ENCODE results near the gene SLC4A2. TPM values are rescaled to one million over a fixed set of nuclear protein-coding genes. Genes with fewer than 3 reads are reported as not detected.
A peak's percentile ranks its signal among the peaks of the same experiment; 100 is the strongest.

The SLC4A2 gene
- total and polyA plus RNA-seq, 4 donors = 27.5 to 98.8 (median 72.6) TPM

DNA sequence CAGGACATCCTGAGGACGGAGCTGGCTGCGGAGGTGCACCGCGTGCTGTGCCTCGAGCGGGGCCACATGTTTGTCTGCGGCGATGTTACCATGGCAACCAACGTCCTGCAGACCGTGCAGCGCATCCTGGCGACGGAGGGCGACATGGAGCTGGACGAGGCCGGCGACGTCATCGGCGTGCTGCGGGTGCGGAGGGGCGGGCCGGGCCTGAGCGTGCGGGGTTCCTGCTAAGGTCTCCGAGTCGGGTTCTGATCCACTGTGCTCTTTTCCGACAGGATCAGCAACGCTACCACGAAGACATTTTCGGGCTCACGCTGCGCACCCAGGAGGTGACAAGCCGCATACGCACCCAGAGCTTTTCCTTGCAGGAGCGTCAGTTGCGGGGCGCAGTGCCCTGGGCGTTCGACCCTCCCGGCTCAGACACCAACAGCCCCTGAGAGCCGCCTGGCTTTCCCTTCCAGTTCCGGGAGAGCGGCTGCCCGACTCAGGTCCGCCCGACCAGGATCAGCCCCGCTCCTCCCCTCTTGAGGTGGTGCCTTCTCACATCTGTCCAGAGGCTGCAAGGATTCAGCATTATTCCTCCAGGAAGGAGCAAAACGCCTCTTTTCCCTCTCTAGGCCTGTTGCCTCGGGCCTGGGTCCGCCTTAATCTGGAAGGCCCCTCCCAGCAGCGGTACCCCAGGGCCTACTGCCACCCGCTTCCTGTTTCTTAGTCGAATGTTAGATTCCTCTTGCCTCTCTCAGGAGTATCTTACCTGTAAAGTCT, 45.5 kb upstream of the SLC4A2 start:
- Histone ChIP-seq H3K27ac (ENCODE audit: low read depth in 1 of 2, low read length in 2 of 2) (peak overlapping the region in 1 of 2 donors; percentile 2), H3K4me3 (ENCODE audit: low read depth in 1 of 3, low read length in 3 of 3) (no peak overlapping the region), H3K36me3 (ENCODE audit: control insufficient read depth in 4 of 4, insufficient read depth in 3 of 4, low read depth in 1 of 4, low read length in 3 of 4) (no peaks in the 10 kb centered on the region), H3K9me3 (ENCODE audit: control insufficient read depth in 4 of 4, low read length in 3 of 4) (no peaks in the 10 kb centered on the region), H3K9ac (ENCODE audit: low read depth in 1 of 2, low read length in 2 of 2) (no peak overlapping the region), H3K4me1 (ENCODE audit: control insufficient read depth in 4 of 4, insufficient read depth in 4 of 4, low read length in 3 of 4) (peaks cover 5 to 28% (median 13%) of the 10 kb centered on the region in 4 donors), H3K27me3 (ENCODE audit: control insufficient read depth in 4 of 4, insufficient read depth in 4 of 4, low read length in 3 of 4) (peaks cover 0 to 4% (median under 1%) of the 10 kb centered on the region in 4 donors)
- 26% methylated on average over 55 of the region's 55 CpGs for WGBS
- peak; percentile 58 for DNase-seq (ENCODE audit: low spot score)
- TF ChIP-seq HNF4G (IDR thresholded peaks at IDR 0.05) (no peak), TAF1 (conservative IDR thresholded peaks at IDR 0.05) (no peak), SP1 (IDR thresholded peaks at IDR 0.05) (no peak), JUND (IDR thresholded peaks at IDR 0.05) (no peak), FOXA2 (IDR thresholded peaks at IDR 0.05) (no peak), RAD21 (IDR thresholded peaks at IDR 0.05) (no peak), YY1 (IDR thresholded peaks at IDR 0.05) (no peak), NR2F2 (IDR thresholded peaks at IDR 0.05) (no peak), HNF4A (conservative IDR thresholded peaks at IDR 0.05) (no peak), FOXA1 (IDR thresholded peaks at IDR 0.05) (no peak), RXRA (IDR thresholded peaks at IDR 0.05) (no peak), GABPA (IDR thresholded peaks at IDR 0.05 in 1 of 2, conservative IDR thresholded peaks at IDR 0.05 in 1 of 2) (no peak)
- TF ChIP-seq, protein P1, sequence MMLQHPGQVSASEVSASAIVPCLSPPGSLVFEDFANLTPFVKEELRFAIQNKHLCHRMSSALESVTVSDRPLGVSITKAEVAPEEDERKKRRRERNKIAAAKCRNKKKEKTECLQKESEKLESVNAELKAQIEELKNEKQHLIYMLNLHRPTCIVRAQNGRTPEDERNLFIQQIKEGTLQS (IDR thresholded peaks at IDR 0.05) = no peak
- TF ChIP-seq, protein P2, sequence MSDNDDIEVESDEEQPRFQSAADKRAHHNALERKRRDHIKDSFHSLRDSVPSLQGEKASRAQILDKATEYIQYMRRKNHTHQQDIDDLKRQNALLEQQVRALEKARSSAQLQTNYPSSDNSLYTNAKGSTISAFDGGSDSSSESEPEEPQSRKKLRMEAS (IDR thresholded peaks at IDR 0.05) = no peak
- TF ChIP-seq, protein P3, sequence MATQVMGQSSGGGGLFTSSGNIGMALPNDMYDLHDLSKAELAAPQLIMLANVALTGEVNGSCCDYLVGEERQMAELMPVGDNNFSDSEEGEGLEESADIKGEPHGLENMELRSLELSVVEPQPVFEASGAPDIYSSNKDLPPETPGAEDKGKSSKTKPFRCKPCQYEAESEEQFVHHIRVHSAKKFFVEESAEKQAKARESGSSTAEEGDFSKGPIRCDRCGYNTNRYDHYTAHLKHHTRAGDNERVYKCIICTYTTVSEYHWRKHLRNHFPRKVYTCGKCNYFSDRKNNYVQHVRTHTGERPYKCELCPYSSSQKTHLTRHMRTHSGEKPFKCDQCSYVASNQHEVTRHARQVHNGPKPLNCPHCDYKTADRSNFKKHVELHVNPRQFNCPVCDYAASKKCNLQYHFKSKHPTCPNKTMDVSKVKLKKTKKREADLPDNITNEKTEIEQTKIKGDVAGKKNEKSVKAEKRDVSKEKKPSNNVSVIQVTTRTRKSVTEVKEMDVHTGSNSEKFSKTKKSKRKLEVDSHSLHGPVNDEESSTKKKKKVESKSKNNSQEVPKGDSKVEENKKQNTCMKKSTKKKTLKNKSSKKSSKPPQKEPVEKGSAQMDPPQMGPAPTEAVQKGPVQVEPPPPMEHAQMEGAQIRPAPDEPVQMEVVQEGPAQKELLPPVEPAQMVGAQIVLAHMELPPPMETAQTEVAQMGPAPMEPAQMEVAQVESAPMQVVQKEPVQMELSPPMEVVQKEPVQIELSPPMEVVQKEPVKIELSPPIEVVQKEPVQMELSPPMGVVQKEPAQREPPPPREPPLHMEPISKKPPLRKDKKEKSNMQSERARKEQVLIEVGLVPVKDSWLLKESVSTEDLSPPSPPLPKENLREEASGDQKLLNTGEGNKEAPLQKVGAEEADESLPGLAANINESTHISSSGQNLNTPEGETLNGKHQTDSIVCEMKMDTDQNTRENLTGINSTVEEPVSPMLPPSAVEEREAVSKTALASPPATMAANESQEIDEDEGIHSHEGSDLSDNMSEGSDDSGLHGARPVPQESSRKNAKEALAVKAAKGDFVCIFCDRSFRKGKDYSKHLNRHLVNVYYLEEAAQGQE (IDR thresholded peaks at IDR 0.05) = no peak
- TF ChIP-seq, protein P4, sequence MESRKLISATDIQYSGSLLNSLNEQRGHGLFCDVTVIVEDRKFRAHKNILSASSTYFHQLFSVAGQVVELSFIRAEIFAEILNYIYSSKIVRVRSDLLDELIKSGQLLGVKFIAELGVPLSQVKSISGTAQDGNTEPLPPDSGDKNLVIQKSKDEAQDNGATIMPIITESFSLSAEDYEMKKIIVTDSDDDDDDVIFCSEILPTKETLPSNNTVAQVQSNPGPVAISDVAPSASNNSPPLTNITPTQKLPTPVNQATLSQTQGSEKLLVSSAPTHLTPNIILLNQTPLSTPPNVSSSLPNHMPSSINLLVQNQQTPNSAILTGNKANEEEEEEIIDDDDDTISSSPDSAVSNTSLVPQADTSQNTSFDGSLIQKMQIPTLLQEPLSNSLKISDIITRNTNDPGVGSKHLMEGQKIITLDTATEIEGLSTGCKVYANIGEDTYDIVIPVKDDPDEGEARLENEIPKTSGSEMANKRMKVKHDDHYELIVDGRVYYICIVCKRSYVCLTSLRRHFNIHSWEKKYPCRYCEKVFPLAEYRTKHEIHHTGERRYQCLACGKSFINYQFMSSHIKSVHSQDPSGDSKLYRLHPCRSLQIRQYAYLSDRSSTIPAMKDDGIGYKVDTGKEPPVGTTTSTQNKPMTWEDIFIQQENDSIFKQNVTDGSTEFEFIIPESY (IDR thresholded peaks at IDR 0.05) = no peak
- TF ChIP-seq, protein P5, sequence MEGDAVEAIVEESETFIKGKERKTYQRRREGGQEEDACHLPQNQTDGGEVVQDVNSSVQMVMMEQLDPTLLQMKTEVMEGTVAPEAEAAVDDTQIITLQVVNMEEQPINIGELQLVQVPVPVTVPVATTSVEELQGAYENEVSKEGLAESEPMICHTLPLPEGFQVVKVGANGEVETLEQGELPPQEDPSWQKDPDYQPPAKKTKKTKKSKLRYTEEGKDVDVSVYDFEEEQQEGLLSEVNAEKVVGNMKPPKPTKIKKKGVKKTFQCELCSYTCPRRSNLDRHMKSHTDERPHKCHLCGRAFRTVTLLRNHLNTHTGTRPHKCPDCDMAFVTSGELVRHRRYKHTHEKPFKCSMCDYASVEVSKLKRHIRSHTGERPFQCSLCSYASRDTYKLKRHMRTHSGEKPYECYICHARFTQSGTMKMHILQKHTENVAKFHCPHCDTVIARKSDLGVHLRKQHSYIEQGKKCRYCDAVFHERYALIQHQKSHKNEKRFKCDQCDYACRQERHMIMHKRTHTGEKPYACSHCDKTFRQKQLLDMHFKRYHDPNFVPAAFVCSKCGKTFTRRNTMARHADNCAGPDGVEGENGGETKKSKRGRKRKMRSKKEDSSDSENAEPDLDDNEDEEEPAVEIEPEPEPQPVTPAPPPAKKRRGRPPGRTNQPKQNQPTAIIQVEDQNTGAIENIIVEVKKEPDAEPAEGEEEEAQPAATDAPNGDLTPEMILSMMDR (IDR thresholded peaks at IDR 0.05; ENCODE audit: low read depth, low read length, missing input control) = no peak
